DOHH2 (cell line): Measurements from ENCODE around the gene FAM107B.

ENCODE experiments used
- EZH2phosphoT487 ChIP-seq: fragments of 200-600 bp; sonication (generic); IDR thresholded peaks from 2 replicates; pipeline ENCODE4 v1.6.1; 2017; ENCODE audit warnings: borderline replicate concordance, mild to moderate bottlenecking, antibody characterized with exemption, low read length, moderate library complexity, mixed read lengths
- TF ChIP-seq, protein P1 (sequence below): fragments of 200-600 bp; sonication (generic); IDR thresholded peaks from one replicate; pipeline ENCODE4 v1.5.1; 2014; ENCODE audit warnings: antibody characterized with exemption, mild to moderate bottlenecking, low read depth, low read length; ENCODE audit not compliant: poor library complexity, severe bottlenecking

DNA sequence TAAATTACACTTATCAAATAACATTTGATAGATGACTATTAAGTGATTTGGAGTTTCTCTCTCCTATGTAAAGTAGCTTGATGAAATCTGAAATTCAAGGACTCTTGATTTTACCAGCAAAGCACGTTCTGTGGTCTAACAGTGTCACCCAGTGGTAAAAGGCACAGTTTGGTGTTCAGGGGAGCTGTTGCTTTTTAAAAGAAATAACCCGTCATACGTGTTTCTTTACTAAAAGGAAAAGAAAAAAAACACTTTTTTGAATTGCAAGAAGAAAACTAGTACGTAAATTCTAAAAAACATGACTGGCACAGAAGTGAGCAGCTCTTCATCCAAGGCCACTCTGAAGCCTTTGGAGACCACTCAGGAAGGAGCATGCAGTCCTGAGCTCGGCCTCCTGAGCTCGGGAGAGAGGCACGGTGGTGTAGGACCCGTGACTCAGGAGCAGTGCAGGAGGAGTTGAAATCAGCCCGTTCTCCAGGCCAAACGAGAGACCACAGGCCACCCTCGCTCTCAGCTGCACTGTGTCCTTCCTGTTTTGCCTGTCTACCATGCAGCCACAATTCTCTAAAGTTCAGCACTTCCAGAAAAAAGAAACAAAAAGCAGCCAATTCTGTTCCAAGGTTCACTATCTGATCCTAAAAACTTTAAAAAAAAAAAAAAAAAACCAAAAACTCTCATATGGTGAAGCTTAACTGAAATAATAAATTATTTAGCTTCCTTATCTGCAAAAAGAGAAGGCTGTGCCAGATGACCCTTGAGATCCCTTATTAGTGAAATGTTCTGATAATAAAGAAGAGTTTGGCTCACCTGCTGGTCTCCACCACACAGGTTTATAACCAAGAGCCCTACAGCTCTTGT lies 231.4 kb downstream of the FAM107B start:
- TF ChIP-seq, protein P1, sequence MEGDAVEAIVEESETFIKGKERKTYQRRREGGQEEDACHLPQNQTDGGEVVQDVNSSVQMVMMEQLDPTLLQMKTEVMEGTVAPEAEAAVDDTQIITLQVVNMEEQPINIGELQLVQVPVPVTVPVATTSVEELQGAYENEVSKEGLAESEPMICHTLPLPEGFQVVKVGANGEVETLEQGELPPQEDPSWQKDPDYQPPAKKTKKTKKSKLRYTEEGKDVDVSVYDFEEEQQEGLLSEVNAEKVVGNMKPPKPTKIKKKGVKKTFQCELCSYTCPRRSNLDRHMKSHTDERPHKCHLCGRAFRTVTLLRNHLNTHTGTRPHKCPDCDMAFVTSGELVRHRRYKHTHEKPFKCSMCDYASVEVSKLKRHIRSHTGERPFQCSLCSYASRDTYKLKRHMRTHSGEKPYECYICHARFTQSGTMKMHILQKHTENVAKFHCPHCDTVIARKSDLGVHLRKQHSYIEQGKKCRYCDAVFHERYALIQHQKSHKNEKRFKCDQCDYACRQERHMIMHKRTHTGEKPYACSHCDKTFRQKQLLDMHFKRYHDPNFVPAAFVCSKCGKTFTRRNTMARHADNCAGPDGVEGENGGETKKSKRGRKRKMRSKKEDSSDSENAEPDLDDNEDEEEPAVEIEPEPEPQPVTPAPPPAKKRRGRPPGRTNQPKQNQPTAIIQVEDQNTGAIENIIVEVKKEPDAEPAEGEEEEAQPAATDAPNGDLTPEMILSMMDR: no peak
- no peak for TF ChIP-seq EZH2phosphoT487
